ENCODE results near the gene GADD45G.

GRCh38 chr9:89586311-89586710, 18.5 kb upstream of the GADD45G start:
- TF ChIP-seq POLR2AphosphoS5 (IDR thresholded peaks at IDR 0.05) = no peak
- TF ChIP-seq, protein P1, sequence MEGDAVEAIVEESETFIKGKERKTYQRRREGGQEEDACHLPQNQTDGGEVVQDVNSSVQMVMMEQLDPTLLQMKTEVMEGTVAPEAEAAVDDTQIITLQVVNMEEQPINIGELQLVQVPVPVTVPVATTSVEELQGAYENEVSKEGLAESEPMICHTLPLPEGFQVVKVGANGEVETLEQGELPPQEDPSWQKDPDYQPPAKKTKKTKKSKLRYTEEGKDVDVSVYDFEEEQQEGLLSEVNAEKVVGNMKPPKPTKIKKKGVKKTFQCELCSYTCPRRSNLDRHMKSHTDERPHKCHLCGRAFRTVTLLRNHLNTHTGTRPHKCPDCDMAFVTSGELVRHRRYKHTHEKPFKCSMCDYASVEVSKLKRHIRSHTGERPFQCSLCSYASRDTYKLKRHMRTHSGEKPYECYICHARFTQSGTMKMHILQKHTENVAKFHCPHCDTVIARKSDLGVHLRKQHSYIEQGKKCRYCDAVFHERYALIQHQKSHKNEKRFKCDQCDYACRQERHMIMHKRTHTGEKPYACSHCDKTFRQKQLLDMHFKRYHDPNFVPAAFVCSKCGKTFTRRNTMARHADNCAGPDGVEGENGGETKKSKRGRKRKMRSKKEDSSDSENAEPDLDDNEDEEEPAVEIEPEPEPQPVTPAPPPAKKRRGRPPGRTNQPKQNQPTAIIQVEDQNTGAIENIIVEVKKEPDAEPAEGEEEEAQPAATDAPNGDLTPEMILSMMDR (IDR thresholded peaks at IDR 0.05) = no peak

All from sigmoid colon (tissue), 4 donors.